Lung microvascular endothelial cell (primary cell): ENCODE data around the gene SLC6A12. TPM values are rescaled to one million over a fixed set of nuclear protein-coding genes. Genes with fewer than 3 reads are reported as not detected.

Experiments used
- DNase-seq, 2 donors: peaks; one replicate each; pipeline versions ENCODE4 v3.0.0 to v3.0.0-alpha.2; 2010; ENCODE audit warnings: low read depth in 2 of 2
- total RNA-seq: library from RNA; depleted of rRNA; stranded (reverse); fragments of >200 nt; gene quantifications from 2 replicates; pipeline ENCODE4 v1.2.1, GENCODE V29; 2014

SLC6A12 gene
- total RNA-seq, 1 donor from 2014 or later = not detected

DNA sequence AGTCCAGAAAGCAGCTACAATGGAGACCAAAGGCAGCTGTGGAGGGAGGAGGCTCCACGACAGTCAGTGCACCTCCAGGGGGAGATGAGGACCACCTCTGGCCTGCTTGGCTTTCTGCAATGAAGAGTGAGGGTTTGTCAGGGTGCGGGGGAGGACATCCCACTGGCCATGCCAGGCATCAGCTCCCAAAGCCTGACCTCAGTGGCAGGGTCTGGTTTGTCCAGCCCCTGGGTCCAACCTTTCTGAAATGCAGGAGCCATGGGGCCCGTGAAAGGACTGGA, 35.2 kb downstream of the SLC6A12 start:
- no peak for DNase-seq

DNA sequence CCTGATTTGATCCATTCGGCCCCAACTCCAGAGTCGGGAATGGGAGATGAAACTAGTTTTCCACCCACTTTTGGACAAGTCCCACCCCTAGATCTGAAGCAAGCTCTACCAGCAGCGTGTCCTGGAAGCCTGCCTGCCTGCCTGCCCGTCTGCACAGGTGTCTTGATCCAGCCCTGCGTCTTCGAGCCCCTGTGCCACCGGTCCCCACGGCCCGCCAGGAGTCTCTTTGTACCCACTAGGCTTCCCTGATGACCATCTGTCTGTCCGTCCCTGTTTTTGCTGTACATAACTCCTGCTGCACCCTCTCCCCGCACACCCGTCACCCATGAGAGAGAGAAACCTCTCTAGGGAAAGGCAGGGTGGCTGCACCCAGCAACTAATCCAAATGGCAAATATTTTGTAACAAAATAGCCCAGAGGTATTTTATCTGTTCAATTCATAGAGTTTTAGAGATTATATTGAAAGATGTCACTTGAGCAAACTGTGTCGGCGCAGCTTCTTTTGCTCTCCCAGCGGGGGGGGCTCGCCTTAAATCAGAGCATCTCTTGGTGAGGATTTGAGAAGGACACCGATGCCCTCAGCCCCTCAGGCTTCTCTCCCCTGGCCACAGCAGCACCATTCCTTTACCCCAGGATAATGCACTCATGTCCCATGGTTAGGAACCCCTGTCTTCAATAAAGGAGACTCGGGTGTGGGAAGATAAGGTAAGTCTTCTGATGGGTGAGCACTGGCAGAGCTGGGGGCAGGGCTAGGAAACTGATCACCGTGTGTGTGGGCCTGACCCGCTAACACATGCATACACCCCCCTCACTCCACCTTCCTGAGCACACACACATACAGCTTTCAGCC, 35.8 kb downstream of the SLC6A12 start:
- no peak for DNase-seq

DNA sequence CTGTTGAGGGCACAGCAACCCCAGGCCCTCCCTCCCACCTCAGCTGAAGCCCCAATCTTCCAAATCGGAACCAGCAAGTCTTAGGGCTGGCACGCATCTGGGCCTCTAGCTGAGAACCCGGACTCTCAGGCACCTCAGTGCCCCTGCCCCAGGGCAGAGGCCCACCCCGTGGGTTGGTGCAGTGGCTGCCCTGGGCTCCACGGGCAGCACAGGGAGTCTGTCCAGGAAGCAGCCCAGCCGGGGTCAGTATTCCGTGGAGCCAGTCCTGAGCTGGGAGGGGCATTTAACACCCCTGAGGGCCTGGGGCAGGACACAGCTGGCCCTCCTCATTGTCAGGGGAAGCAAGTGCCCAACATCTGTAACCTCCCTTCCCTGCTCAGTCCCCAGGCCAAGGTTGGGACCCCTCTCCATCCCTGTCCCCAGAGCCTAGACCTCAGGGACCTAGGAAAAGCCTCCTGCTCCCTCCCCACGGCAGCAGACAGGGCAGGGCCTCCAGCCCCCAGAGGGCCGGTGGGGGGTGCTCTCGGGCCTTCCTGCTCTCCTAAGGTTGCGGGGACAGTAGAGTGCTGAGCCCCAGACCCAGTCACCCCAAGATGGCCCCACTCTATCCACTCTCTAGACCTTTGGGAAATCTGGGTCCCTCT, 36.5 kb downstream of the SLC6A12 start:
- DNase-seq = no peak

DNA sequence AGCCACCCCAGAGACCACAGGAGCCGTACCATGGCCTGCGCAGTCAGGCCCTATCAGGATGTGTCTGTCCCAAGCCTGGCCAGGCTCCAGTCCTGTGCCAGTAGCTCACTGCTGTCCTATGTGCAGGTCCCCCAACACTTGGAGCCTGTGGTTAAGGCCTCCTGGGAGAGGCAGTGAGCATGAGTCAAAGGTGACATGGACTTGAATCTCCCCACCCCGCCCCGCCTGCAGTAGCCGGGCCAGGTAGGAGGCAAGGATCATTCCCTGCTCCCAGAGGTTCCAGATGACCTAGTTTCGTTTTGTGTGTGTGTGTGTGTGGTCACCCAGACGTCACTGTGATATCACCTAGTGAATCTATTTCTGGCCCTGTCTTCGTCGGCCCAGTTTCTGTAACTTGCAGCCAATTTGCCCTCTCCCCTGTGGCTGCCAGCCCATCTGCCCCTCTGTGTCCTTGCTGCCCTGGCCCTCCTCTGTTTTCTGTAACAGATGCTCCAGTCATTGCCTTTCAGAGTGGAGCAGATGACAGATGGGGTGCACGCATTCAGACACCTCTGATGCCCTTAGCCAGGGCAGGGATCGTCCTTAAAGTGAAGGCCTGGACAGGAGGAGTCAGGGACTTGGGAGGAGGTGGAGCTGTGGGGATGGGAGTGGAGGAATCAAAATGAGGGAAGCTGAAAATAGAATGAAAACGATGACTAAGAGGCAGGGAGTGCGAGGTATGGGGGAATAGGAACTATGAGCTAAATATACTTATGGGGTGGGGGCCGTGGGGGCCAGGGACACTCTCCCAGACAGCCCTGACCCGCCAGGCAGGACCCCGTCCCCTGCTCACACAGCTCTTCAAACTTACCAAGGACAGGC, 37.4 kb downstream of the SLC6A12 start:
- no peak for DNase-seq

DNA sequence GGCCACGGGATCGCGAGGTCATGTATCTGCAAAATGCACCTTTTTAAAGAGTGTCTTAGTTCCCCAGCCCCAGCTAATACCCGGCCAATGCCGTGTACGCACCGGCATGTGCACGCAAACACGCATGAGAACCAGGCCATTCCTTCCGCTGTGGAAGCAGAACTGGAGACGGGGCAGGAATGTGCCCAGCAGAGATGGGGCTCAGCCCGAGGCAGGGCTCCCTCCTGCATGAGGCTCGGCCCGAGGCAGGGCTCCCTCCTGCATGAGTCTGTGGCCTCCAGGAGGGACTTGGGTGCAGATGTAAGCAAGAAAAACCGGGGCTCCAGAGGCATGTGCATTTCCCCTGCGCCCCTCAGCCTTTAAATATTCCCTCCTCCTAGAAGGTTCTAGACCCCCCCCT, 38.2 kb downstream of the SLC6A12 start:
- no peak for DNase-seq

DNA sequence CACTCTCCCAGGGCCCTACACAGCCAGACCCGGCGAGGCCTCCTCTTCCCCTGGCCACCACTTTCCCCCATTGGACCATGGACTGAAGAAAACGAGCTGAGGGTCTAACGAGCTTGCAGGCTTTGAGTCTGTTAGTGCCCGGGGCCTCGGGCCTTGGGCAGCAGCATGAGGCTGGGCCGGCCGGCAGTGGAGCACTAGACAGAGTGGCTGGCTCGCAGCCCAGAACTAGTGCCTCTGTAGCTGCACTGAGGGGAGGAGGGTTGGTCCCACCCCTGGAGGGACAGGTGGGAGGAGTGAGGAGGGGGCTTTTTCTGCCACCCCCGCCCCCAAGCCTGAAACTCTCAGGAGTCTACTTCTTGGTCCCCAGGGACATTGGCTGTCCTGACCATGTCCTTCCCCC, 38.7 kb downstream of the SLC6A12 start:
- DNase-seq = peak in 1 of 2 donors; percentile 41

DNA sequence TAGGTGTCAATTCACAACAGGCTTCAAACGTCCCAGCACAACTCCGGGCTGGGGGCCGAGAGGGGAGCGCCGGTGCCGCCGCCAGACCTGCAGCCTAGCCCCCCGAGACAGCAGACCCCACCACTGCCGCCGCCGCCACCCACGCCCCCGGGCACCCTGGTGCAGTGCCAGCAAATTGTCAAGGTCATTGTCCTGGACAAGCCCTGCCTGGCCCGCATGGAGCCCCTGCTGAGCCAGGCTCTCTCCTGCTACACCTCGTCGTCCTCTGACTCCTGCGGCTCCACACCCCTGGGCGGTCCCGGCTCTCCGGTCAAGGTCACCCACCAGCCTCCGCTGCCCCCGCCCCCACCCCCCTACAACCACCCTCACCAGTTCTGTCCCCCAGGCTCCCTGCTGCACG, 39.4 kb downstream of the SLC6A12 start:
- DNase-seq = no peak

DNA sequence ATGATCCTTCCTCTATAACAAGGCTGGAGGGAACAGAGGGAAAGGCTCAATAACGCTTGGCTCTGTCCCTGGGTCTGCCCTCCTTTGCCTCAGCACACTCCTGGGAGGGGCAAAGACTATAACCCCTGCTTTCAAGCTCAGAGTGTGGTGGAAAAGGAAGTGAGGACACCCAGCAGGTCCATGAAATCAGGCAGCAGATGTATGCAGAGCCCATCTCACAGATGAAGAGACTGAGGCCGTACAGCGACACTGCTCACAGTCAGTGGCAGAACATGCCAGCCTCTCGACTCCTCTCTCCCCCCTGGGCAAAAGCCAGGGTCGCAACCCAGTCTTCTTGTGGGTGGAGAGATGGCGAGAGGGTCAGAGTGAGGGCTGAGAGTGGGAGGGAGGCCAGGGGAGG, 39.8 kb downstream of the SLC6A12 start:
- no peak for DNase-seq

DNA sequence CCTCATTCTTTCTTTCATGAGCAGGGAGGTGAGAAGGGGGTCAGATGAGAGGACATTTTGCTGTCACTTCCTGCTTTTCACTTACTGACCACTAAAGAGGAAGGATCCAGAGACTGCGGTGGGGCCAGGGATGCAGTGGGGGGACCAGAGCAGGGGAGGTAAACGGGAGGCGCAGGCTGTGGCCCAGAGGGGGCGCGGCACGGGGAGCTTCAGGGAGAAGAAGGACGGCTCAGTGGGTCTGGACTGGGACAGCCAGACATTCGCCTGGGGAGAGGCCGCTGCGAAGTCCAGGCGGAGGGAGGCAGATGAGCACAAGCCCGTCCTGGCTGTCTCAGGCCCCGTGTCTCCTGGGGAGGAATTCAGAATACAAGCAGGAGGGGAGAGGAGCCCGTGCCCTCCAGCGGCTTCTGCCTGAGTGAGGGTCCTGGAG, 41.2 kb downstream of the SLC6A12 start:
- no peak for DNase-seq

DNA sequence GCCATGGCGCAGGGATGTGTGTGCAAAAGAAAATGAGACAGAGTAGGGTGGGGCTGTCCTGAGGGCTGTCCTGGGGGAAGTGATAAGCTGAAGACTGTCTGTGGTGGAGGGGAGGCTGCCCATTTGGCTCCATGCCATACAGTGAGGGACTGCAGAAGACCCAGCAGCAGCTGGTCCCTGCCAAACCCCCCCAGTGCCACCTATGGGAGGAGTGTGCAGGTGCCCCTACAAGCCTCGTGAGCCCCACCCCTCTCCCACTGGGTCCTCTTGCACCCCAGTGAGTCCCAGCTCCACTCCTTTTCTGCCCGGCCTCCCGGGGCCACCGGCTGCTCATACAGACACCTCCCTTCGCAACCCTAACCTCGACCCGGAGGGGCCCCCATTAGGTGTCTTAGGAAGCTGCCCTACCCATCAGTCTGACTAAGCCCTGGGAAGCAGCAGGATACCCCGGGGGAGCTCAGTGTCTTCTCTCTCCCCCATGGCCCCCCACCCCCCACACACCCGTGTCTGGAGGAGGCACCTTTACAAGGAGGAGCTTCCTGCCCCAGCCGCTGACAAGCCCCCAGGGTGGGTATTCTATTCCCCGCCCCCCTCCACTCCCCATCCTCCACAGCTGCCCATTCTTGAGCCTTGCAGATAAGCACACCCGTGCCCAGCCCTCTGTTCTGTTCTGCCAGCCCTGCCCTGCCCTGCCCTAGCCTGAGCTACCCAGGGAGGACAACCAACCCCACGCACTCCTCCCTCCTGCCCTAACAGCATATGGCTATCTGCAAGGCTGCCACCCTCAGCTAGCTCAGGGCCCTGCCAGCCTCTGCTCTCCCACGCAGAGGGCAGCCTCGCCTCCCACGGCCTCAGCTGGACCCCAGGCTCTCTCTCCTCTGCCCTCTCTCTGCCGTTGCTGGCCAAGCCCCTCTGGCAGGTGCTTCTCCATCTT, 41.9 kb downstream of the SLC6A12 start:
- no peak for DNase-seq

DNA sequence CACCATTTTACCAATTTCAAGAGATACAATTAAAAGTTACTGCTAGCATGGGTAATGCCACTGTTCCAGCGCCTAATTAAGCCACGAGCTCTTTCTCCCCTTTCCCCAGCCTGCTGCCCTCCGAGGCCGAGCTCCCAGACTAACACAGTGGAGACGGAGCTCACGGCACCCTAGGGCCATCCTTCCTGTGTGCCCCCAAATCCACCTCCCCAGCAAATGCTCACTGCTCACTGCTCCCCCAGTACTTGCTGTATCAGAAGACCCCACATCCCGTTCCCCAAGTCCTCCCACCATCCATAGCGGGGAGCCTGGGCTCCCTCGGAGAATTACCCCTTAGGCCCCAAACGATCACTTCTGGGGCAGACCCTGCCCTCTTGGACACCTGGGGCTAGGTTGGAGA, 42.7 kb downstream of the SLC6A12 start:
- no peak for DNase-seq

DNA sequence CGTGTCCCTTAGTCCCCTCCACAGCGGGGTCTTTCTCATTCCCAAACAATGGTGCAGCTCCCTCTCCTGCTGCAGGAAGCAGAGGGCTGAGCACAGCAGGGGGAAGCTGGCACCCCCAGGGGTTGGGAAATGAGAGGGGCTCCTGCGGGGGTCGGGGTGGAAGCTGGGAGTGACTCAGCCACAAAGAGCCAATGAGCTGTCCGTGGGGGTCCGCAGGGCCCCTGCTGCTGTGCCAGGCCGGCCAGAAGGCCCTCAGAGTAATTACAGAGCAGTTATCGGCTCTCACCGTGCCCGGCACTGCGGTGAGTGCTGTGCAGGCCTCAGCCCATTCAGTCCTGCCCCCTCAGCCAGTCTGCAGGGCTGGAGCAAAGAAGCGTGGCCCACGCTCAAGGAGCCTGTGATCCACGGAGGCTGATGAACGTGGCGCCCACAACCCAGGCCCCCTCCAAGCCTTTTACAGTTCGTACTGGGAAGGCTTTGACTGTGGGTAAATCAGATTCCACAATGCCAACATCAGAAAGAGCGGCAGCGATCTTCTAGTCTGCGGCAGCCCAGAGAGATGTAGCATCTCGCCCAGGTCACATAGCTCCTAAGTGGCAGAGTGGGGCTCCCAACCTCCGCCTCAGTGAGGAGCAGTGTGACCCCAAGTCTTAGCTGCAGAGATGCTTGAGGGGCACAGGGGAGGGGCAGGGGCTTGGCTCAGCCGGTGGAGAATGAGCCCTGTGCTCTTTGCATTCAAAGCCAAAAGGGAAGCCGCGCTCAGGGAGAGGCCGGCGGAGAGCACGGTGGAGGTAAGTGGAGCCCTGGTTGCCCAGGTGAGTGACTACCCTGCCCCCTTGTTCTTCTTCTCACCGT, 43.4 kb downstream of the SLC6A12 start:
- DNase-seq = no peak

DNA sequence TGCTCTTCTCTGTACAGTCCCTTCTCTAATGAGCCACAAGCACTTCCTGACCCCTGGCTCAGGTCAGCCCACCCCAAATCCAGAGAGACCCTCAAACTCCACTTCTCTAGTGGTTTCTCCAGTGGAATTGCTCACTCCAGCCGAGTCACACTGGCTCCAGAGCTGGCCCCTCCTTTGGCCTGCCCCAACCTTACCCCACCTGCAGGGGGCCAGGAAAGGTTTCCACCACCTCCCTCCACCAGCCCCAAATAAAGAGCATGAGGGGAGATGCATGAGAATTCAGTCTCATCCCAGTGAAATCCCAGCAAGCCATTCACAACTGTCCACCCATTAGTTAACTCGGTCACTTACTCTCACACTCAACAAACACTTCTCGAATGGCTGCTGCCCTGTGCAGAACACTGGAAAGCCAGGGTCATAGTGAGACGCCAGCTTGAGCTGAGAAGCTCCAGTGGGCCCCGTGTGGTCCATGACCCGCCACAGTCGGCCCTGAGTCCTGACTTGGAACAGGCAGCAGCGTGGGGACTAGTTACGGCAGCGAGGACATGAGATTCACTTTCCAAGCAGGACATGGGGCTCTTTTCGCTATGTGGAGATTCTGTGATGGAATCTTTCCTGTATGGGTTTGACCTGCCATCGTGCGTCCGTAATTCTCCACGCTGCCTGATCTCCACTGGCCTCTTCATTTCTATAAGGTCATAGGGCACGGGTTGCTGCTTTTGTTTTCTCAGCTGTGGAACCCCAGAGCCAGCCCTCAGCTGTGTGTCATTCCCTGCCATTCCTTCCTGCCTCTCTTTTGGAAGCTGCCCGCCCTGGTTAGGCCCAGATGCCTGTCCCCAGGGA, 44.2 kb downstream of the SLC6A12 start:
- peak in 1 of 2 donors; percentile 89 for DNase-seq

DNA sequence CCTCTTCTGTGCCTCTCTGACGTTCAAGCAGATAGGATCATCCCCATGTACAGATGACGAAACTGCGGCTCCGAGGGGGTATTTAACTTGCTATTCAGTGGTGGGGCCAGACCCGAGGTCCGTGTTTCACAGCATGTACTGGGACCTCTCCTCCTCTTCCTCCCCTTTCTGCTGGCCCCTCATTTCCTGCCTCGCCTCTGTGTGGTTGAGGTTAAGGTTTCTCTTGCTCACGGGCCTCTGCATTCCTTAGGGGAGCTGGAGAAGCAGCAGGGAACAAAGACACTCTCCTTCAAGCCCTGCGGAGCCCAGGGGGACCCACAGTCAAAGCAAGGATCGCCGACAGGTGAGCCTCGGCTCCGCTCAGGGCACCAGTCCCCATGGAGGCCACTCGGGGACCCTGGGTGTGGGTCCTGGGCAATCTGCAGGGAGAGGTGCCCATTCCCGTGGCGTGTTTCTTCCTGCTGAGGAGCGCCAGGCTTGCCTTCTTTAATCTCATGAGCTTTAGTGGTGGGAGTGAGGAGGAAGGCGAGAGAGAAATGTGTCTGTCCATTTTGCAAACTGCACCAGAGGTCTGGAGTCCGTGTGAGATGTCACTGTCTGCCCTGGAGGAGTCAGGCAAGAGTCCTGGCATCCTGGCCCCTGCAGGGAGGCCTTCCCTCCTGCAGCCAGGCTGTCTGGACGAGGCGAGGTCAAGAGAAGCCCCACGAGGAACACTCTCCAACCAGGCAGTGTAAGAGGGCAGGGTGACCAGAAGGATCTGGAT, 45.0 kb downstream of the SLC6A12 start:
- no peak for DNase-seq

DNA sequence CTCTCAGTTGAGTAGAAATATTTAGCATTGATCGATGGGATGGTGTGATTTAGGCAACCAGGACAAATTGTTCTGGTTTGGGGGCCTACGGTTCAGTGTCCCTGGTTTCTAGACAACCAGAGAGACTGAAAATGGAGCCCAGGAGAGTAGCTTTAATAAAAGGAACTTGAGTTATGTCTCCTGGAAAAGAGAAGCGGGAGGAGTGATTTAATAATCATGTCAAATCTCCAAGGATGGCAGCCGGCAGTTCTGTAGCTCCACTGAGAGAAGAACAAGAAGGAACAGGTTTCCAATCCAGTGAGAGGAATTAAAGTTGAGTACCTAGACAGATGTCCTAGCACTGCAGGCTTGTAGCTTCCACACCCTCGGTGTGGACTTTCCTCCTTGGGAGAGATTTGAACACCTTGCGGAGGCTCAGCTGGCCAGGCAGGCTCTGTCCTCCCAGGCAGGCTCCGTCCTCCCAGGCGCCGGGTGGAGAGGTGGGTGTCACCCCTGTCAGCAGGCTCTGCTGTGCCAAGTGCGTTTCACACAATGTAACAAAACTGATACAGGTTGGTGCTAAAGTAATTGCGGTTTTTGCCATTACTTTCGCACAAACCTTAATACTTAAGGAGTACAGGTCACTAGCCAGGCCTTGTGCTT, 45.9 kb downstream of the SLC6A12 start:
- no peak for DNase-seq

DNA sequence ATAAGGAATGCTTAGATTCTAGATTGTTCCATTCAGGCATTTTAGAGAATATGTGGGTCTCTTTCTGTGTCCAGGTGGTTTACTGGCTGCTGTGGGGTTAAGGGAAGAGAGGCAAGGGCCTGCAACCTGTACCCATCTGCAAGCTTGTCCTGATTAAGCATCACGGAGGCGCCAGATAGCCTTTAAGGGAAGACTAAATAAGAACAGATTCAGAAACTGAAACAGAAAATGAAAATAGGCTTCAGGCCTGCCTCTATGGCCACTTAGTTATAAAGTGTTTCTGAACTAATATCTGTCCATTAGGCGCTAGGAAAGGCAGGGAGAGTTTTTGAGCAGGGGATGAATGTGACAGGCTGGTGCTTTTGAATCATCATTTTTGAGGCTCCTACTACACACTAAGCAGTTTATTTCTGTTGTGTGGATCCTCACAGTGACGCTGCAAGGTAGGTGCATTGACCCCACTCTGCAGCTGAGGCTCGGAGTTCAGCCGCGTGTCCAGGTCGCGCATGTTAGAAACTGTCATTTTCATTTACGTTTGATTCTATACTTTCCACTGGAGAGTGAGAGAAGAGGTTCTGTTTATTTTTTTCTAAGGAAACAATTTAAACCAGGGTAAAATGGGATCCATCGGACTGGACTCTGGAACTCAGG, 47.4 kb downstream of the SLC6A12 start:
- DNase-seq = no peak

DNA sequence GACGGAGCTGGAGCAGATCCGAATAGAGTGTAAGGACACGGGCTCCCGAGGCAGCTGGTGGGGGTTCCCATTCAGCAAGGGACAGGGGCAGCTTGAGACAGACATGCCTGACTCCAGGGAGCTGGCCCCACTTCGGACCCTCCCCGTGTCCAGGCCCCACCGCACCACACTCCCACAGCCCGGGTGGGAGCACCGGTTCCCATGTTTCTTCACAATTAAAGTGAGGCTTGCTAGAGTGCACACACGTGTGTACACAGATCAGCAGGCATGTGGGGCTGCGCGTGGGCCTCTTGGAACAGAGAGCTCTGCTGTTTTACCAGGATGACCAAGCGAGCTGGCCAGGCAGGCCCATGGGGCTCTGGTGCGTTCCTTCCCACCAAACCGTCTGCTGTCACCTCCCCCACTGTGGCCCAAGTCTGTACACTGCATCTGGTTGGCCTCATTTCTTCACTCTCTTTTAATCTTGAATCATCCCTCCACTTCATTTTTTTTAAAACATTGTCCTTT, 48.0 kb downstream of the SLC6A12 start:
- DNase-seq = no peak
